Mesenchymal stem cell (in vitro differentiated cells and primary cell): ENCODE results near the gene SYT15.

ENCODE experiments used
- DNase-seq: peaks from one replicate; pipeline ENCODE4 v3.0.0-alpha.2; 2013
- H2AFZ ChIP-seq: one replicate; pipeline ENCODE4 v1.6.1; 2013; ENCODE audit warnings: low read depth, mild to moderate bottlenecking, control low read depth, inconsistent platforms, low read length, moderate library complexity
- H2AK5ac ChIP-seq: 2 replicates; pipeline ENCODE4 v1.6.1; 2013; ENCODE audit warnings: low read length, moderate library complexity, mild to moderate bottlenecking, inconsistent platforms; ENCODE audit not compliant: severe bottlenecking
- H2BK120ac ChIP-seq: one replicate; pipeline ENCODE4 v1.6.1; 2013; ENCODE audit warnings: low read depth, mild to moderate bottlenecking, inconsistent platforms, low read length, moderate library complexity
- H2BK12ac ChIP-seq, 2 experiments: one replicate each; pipeline ENCODE4 v1.6.1; 2013; ENCODE audit warnings: inconsistent platforms in 2 of 2, low read length in 2 of 2, mild to moderate bottlenecking in 2 of 2, moderate library complexity in 2 of 2, control low read depth in 1 of 2
- H2BK15ac ChIP-seq: one replicate; pipeline ENCODE4 v1.6.1; 2013; ENCODE audit warnings: mild to moderate bottlenecking, low read depth, inconsistent platforms; ENCODE audit not compliant: poor library complexity, severe bottlenecking
- H2BK5ac ChIP-seq: 2 replicates; pipeline ENCODE4 v1.6.1; 2013; ENCODE audit warnings: low read depth, mild to moderate bottlenecking, low read length, control low read depth, inconsistent platforms; ENCODE audit not compliant: poor library complexity, severe bottlenecking
- H3K14ac ChIP-seq, 2 experiments: one replicate each; pipeline ENCODE4 v1.6.1; 2013; ENCODE audit warnings: inconsistent platforms in 2 of 2, low read length in 2 of 2, control low read depth in 1 of 2, mild to moderate bottlenecking in 1 of 2, moderate library complexity in 1 of 2
- H3K18ac ChIP-seq, 2 experiments: one replicate each; pipeline ENCODE4 v1.6.1; 2013; ENCODE audit warnings: inconsistent platforms in 2 of 2, low read length in 2 of 2, control low read depth in 1 of 2, low read depth in 1 of 2, mild to moderate bottlenecking in 1 of 2
- H3K23ac ChIP-seq, 2 experiments: one replicate each; pipeline ENCODE4 v1.6.1; 2013; ENCODE audit warnings: inconsistent platforms in 2 of 2, low read length in 2 of 2, mild to moderate bottlenecking in 2 of 2, moderate library complexity in 2 of 2, control low read depth in 1 of 2
- H3K27ac ChIP-seq: 2 replicates; pipeline ENCODE4 v1.5.1; 2013; ENCODE audit warnings: mild to moderate bottlenecking, moderate library complexity, low read length, control low read depth, inconsistent platforms; ENCODE audit not compliant: poor library complexity, severe bottlenecking
- H3K27me3 ChIP-seq, 2 experiments: 2 replicates each; pipeline versions ENCODE4 v1.6.1 to v1.7.0; 2013; ENCODE audit warnings: low read length in 2 of 2, mild to moderate bottlenecking in 2 of 2, moderate library complexity in 2 of 2, control low read depth in 1 of 2, inconsistent platforms in 1 of 2; ENCODE audit not compliant: control insufficient read depth in 1 of 2, insufficient read depth in 1 of 2
- H3K36me3 ChIP-seq, 2 experiments: 2 replicates each; pipeline versions ENCODE4 v1.6.1 to v1.7.0; 2013; ENCODE audit warnings: low read length in 2 of 2, control low read depth in 1 of 2, inconsistent platforms in 1 of 2, low read depth in 1 of 2, mild to moderate bottlenecking in 1 of 2; ENCODE audit not compliant: insufficient read depth in 2 of 2, control insufficient read depth in 1 of 2
- H3K4ac ChIP-seq, 2 experiments: one replicate each; pipeline ENCODE4 v1.6.1; 2013; ENCODE audit warnings: inconsistent platforms in 2 of 2, low read length in 2 of 2, mild to moderate bottlenecking in 2 of 2, moderate library complexity in 2 of 2, control low read depth in 1 of 2, low read depth in 1 of 2
- H3K4me1 ChIP-seq: 2 replicates; pipeline ENCODE4 v1.6.1; 2013; ENCODE audit warnings: low read depth, low read length, control low read depth; ENCODE audit not compliant: control insufficient read depth, insufficient read depth
- H3K4me2 ChIP-seq: 2 replicates; pipeline ENCODE4 v1.6.1; 2013; ENCODE audit warnings: low read length, mild to moderate bottlenecking, inconsistent platforms; ENCODE audit not compliant: poor library complexity, severe bottlenecking
- H3K4me3 ChIP-seq, 2 experiments: 2 replicates each; pipeline versions ENCODE4 v1.5.1 to v1.7.0; 2013; ENCODE audit warnings: low read length in 2 of 2, mild to moderate bottlenecking in 2 of 2, control low read depth in 1 of 2, low read depth in 1 of 2; ENCODE audit not compliant: insufficient read depth in 1 of 2
- H3K79me1 ChIP-seq: replicated peaks from 2 replicates; pipeline ENCODE4 v1.6.1; 2013; ENCODE audit warnings: mild to moderate bottlenecking, control low read depth, low read length, inconsistent platforms; ENCODE audit not compliant: poor library complexity, severe bottlenecking
- H3K9ac ChIP-seq: 2 replicates; pipeline ENCODE4 v1.7.0; 2013; ENCODE audit warnings: mild to moderate bottlenecking, low read length, moderate library complexity
- H3K9me3 ChIP-seq: 2 replicates; pipeline ENCODE4 v1.7.0; 2013; ENCODE audit warnings: mild to moderate bottlenecking, low read length; ENCODE audit not compliant: control insufficient read depth
- H4K8ac ChIP-seq: one replicate; pipeline ENCODE4 v1.6.1; 2013; ENCODE audit warnings: inconsistent platforms, mild to moderate bottlenecking, low read length, moderate library complexity
- H4K91ac ChIP-seq: one replicate; pipeline ENCODE4 v1.6.1; 2013; ENCODE audit warnings: mild to moderate bottlenecking, low read length, inconsistent platforms
- whole genome bisulfite sequencing: methylation state at CpG from one replicate; pipeline ENCODE4 v1.1.7; 2013; ENCODE audit warnings: mixed read lengths; 5-methylcytosine and 5-hydroxymethylcytosine counted together

Gene SYT15

DNA sequence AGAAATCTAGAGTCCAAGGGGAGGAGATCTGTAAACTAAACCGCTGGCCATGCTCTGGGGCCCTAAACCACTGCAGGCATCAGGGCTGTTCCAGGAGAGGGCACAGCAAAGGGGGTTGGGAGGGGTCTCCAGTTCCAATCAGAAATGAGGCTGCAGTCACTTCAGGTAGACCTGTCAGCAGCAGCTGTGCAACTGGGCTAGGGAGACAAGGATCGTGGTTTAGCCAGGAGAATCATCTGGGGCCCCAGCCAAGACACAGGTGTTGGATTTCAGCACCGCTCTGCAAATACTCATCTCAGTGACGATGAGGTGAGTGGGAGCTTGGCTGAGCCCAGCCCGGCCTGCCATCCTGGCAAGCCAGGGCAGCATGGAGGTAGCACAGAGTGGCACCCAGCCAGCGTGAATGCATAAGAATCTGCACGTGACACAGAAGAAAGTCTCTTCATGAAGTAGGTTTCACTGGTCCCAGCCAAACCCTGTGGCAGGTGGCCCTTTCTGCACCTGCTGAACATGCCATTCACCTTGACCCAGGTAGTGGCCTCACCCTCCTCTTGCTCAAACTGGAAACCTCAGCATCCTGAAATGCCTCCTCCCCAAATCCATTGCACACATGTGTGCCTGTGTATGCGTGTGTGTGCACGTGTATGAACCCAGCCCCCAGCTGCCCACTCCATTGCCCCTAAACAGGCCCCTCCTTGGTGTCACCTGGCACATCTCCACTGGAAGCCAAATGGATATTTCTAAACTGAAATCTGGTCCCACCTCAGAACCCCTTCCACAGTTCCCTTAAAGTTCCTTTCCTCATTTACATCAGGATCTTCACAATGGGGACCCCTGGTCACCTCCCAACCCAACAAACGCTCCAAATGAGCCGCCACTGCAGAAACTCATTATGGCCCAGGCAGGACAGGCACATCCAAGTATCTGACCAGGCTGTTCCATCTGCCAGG, 32.1 kb upstream of the SYT15 start:
- Histone ChIP-seq H3K4me1 (peaks cover 19% of the 10 kb centered on the region), H4K91ac (no peak overlapping the region), H3K18ac (no peak overlapping the region), H3K4me3 (no peak overlapping the region), H3K4me2 (no peak overlapping the region), H3K9ac (no peak overlapping the region), H2BK120ac (no peak overlapping the region), H2AFZ (no peak overlapping the region), H3K4ac (no peak overlapping the region), H3K14ac (no peak overlapping the region), H3K36me3 (peaks cover 0 to 41% of the 10 kb centered on the region in 2 experiments), H2AK5ac (no peak overlapping the region), H3K9me3 (no peaks in the 10 kb centered on the region), H2BK15ac (no peak overlapping the region), H4K8ac (no peak overlapping the region), H3K79me1 (no peaks in the 10 kb centered on the region), H2BK12ac (no peak overlapping the region), H2BK5ac (no peak overlapping the region), H3K27me3 (peaks cover 0 to 99% of the 10 kb centered on the region in 2 experiments), H3K23ac (no peak overlapping the region), H3K27ac (no peak overlapping the region)
- 83% methylated on average over 11 of the region's 11 CpGs for WGBS
- DNase-seq = no peak

DNA sequence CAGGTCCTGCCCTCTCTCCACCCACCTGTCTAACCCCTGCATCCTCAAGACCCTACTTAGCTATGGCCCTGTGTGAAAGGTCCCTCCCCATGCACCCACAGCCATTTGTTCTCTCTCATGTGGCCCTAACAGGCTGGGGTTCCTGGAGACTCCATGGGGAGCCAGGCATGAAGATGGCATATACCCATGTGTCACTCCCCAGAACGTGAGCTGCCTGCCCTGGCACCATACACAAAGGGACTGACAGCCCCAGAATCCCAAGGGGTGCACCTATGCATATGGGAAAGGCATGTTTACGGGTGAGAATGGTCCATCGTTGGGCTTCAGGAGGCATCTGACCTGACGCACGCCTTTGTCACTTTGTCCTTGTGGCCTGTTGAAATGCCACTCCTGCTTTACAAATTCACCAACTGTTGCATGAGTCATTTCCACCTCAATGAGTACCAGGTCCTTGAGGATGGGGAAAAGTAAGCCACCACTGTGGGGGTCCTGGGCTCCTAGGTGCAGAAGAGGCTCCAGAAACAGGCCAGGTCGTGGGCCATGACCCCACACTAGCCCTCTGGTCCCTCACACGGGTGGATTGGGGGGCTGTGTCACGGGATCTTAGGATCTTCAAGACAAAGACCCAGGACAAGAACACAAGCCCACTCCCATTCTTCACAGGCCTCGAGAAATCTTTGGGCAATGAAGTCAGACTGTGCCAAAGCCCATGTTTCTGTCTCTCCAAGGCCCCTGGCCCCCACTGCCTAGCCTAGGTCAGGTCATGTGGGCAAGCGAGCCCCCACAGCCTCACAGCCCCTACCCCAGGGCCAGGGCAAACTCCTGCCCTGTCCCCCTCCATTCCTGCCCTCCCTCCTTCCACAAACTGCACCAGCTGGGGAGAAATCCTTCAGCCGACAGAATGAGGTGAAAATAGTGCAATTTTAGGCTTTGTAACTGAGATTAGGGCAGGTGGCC, 31.1 kb upstream of the SYT15 start:
- no peak overlapping the region for H2BK15ac ChIP-seq
- no peak overlapping the region for H3K9ac ChIP-seq
- DNase-seq = no peak
- no peaks in the 10 kb centered on the region for H3K9me3 ChIP-seq
- H3K4me2 ChIP-seq = no peak overlapping the region
- H3K4ac ChIP-seq = no peak overlapping the region
- H3K23ac ChIP-seq = no peak overlapping the region
- no peak overlapping the region for H2BK120ac ChIP-seq
- H3K14ac ChIP-seq = no peak overlapping the region
- H3K36me3 ChIP-seq = peaks cover 0 to 39% of the 10 kb centered on the region in 2 experiments
- H3K4me1 ChIP-seq = peaks cover 14% of the 10 kb centered on the region
- WGBS = 71% methylated on average over 11 of the region's 11 CpGs
- H2BK5ac ChIP-seq = no peak overlapping the region
- H2AK5ac ChIP-seq = no peak overlapping the region
- no peak overlapping the region for H2BK12ac ChIP-seq
- no peaks in the 10 kb centered on the region for H3K79me1 ChIP-seq
- H3K18ac ChIP-seq = no peak overlapping the region
- H4K8ac ChIP-seq = no peak overlapping the region
- H3K27ac ChIP-seq = no peak overlapping the region
- peaks cover 0 to 99% of the 10 kb centered on the region in 2 experiments for H3K27me3 ChIP-seq
- no peak overlapping the region for H2AFZ ChIP-seq
- no peak overlapping the region for H3K4me3 ChIP-seq
- H4K91ac ChIP-seq = no peak overlapping the region

- no peak overlapping the region for H3K18ac ChIP-seq
- no peak overlapping the region for H4K91ac ChIP-seq
- no peak overlapping the region for H2BK12ac ChIP-seq
- H3K9me3 ChIP-seq = no peaks in the 10 kb centered on the region
- no peak overlapping the region for H3K4me3 ChIP-seq
- no peak overlapping the region for H3K9ac ChIP-seq
- H4K8ac ChIP-seq = no peak overlapping the region
- H3K79me1 ChIP-seq = no peaks in the 10 kb centered on the region
- no peak overlapping the region for H3K14ac ChIP-seq
- no peak overlapping the region for H3K4me2 ChIP-seq
- H2AFZ ChIP-seq = no peak overlapping the region
- H2BK120ac ChIP-seq = no peak overlapping the region
- peaks cover 0 to 37% of the 10 kb centered on the region in 2 experiments for H3K36me3 ChIP-seq
- H2BK15ac ChIP-seq = no peak overlapping the region
- no peak overlapping the region for H3K23ac ChIP-seq
- H2AK5ac ChIP-seq = no peak overlapping the region
- no peak overlapping the region for H2BK5ac ChIP-seq
- no peak overlapping the region for H3K27ac ChIP-seq
- H3K27me3 ChIP-seq = peaks cover 3 to 99% of the 10 kb centered on the region in 2 experiments
- no peak overlapping the region for H3K4ac ChIP-seq
- no peak for DNase-seq
- WGBS = 76% methylated on average over 7 of the region's 7 CpGs
- H3K4me1 ChIP-seq = peaks cover 13% of the 10 kb centered on the region
Measured at GRCh38 chr10:46548498-46549090, 30.3 kb upstream of the SYT15 start.
